ENCODE data around the gene P2RY8.

DNA sequence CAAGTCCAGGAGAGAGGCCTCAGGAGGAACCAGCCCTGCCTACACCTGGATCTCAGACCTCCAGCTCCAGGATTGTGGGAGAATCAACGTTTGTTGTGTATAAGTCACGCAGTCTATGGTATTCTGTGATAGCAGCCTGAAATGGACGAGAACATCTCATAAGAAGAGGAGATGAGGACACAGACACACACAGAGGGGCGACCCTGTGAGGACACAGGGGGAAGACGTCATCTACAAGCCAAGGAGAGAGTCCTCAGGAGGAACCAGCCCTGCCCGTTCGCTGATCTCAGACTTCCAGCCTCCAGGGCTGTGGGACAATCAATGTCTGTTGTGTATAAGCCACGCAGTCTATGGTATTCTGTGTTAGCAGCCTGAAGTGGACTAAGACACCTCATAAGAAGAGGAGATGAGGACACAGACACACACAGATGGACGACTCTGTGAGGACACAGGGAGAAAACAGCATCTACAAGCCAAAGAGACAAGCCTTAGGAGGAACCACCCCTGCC lies 20.3 kb downstream of the P2RY8 start:
- TF ChIP-seq JUND (IDR thresholded peaks at IDR 0.05), result no peak
- TF ChIP-seq, protein P1, sequence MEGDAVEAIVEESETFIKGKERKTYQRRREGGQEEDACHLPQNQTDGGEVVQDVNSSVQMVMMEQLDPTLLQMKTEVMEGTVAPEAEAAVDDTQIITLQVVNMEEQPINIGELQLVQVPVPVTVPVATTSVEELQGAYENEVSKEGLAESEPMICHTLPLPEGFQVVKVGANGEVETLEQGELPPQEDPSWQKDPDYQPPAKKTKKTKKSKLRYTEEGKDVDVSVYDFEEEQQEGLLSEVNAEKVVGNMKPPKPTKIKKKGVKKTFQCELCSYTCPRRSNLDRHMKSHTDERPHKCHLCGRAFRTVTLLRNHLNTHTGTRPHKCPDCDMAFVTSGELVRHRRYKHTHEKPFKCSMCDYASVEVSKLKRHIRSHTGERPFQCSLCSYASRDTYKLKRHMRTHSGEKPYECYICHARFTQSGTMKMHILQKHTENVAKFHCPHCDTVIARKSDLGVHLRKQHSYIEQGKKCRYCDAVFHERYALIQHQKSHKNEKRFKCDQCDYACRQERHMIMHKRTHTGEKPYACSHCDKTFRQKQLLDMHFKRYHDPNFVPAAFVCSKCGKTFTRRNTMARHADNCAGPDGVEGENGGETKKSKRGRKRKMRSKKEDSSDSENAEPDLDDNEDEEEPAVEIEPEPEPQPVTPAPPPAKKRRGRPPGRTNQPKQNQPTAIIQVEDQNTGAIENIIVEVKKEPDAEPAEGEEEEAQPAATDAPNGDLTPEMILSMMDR (IDR thresholded peaks at IDR 0.05 in 2 of 3, conservative IDR thresholded peaks at IDR 0.05 in 1 of 3; ENCODE audit: borderline replicate concordance in 1 of 3, insufficient read depth in 1 of 3, low read depth in 2 of 3, low read length in 2 of 3), result no peak
- no peak for TF ChIP-seq SIN3A (IDR thresholded peaks at IDR 0.05; ENCODE audit: low read depth)
- no peak for TF ChIP-seq RAD21 (IDR thresholded peaks at IDR 0.05; ENCODE audit: low read depth)
- TF ChIP-seq EZH2 (IDR thresholded peaks at IDR 0.05), result no peak
- TF ChIP-seq POLR2A (IDR thresholded peaks at IDR 0.05; ENCODE audit: borderline replicate concordance, extremely low read depth, insufficient read depth, insufficient read length), result no peak
- no peak for TF ChIP-seq ELF1 (IDR thresholded peaks at IDR 0.05; ENCODE audit: borderline replicate concordance, low read depth)
- no peak for TF ChIP-seq CEBPB (IDR thresholded peaks at IDR 0.05; ENCODE audit: low read depth)
- no peak for TF ChIP-seq SP1 (IDR thresholded peaks at IDR 0.05; ENCODE audit: low read depth)
- TF ChIP-seq, protein P2, sequence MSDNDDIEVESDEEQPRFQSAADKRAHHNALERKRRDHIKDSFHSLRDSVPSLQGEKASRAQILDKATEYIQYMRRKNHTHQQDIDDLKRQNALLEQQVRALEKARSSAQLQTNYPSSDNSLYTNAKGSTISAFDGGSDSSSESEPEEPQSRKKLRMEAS (IDR thresholded peaks at IDR 0.05), result no peak
- no peak for TF ChIP-seq YY1 (IDR thresholded peaks at IDR 0.05; ENCODE audit: extremely low read depth, insufficient replicate concordance, low read depth, low read length)
- TF ChIP-seq TCF7L2 (IDR thresholded peaks at IDR 0.05; ENCODE audit: borderline replicate concordance, extremely low read depth, insufficient read depth, insufficient read length), result no peak
- TF ChIP-seq SRF (IDR thresholded peaks at IDR 0.05; ENCODE audit: low read depth), result no peak

Data from HCT116 (cell line).